Kidney glomerular epithelial cell (primary cell): ENCODE data around the gene AMPD2.

Experiments
- DNase-seq: peaks from one replicate; lab custom pipeline; 2025; lab: John Stamatoyannopoulos, UW

Gene AMPD2

DNA sequence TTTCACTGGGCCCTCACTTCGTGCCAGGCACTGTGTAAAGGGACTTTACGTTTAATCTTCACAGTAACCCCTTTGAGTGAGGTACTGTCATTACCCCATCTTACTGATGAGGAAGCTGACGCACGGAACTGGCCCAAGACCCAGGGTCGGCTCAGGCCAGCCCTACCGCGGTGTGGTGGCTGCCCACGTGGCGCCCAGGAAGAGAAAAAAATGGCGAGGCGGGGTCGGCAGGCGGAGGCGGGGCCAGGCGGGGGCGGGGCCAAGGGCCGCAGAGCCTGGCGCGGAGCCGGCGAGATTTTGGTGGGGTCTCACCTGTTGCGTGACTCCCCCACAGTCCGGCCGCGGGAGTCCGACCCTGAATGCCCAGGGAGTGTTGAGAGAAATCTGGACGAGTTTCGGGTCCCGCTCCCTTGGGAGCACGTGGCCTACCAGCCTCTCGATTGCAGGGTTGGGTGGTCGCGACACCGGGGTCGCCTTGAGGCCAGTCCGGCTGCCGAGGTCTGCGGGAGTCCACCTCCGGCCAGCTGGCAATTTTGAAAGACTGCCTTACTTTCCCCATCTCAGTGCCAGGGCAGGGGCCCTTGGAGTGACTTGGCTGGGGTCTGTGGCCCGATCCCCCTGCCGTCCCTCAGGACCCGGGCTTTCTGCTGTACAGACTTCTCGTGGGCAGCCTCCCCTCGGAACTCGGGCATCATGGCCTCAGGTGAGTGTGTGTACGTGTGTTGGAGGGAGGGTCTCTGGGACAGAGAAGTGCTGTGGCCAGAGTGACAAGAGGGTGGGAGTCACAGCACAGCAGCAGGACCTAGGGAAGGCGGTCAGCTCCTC is at the start of gene AMPD2, which contains the start of gene GNAT2:
Gene AMPD2 (plus strand): TSS at position 262 of the 825 bp plus-strand sequence. CDS start 1,339 bp downstream, outside the sequence.
Gene GNAT2 (minus strand): TSS at position 41 of the 825 bp plus-strand sequence. CDS start 6,746 bp downstream, outside the sequence.
- peak; percentile 75 for DNase-seq

DNA sequence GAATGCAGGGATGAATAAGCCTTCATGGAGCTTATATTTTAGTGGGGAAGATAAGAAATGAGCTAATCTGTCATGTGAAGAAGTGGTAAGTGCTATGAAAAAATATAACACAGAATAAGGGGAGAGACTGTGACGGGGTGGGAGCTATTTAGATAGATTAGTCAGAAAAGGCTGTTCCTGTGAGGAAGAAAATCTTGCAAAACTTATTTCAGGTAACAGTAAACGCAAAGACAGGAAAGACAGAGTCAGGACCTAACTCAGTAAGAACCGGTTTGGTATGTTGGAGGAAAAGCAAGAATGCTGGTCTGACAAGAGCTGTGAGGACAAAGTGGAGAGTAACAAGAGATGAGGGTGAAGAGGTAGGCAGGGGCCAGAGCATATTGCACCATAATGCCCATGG is 49.2 kb upstream of the AMPD2 start:
- no peak for DNase-seq

DNA sequence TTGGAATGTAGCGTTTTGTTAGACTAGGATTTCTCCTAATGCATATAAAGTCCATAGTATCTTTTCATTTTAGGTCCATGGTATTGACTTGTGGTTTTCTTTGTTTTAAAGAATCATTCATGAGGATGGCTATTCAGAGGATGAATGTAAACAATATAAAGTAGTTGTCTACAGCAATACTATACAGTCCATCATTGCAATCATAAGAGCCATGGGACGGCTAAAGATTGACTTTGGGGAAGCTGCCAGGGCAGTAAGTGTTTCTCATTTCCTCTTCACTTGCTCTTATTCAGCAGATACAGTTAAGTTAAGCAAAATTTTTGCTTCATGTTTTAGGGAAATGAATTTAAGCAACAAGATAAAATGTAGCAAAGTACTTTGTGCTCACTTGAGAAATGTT is 45.9 kb upstream of the AMPD2 start:
- no peak for DNase-seq

DNA sequence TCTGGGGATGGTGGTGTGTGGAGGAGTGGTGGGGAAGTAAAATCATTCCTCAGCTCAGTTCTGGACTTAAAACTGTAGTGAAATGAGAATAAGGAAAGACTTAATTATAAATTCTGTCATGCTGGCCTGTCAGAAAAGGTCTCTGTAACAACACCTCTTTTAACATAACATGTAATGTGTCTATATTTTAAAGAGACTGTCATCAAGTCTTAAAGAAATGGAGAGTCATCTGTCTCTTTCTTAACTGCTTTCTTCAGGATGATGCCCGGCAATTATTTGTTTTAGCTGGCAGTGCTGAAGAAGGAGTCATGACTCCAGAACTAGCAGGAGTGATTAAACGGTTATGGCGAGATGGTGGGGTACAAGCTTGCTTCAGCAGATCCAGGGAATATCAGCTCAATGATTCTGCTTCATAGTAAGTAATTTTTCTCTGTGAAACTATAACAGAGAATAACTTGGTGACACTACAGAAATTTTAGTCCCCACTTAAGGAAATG is 40.6 kb upstream of the AMPD2 start:
- no peak for DNase-seq

DNA sequence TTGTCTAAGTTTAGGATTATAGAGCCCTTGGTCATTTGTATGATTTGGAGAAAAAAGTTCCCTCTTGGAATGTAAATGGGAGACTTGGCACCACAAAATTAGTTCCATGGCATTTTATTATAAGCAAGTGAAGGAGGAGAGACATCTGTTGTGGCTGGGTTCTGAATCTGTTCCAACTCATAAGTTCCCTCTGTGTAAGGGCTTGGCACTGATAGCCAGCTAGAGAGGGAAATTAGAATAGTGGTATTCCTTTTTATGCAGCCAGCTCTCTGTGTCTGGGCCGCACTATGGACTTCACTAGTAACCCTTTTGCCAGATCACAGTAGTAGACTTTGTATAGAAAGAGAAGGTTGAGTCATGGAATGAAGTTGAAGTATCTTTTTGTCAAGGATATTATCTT is 40.1 kb upstream of the AMPD2 start:
- no peak for DNase-seq

DNA sequence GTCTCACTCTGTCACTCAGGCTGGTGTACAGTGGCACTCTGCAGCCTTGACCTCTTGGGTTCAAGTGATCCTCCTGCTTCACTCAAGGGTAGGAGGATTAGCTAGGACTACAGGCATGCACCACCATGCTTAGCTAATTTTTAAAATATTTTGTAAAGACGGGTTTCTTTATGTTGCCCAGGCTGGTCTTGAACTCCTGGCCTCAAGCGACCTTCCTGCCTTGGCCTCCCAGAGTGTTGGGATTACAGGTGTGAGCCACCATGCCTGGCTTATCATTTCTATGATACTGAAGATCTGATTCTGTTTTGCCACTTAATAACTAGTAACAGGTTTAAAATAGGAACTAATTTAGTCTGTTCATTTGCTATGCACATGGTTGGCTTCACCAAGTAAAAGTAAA is 37.6 kb upstream of the AMPD2 start:
- DNase-seq: no peak

DNA sequence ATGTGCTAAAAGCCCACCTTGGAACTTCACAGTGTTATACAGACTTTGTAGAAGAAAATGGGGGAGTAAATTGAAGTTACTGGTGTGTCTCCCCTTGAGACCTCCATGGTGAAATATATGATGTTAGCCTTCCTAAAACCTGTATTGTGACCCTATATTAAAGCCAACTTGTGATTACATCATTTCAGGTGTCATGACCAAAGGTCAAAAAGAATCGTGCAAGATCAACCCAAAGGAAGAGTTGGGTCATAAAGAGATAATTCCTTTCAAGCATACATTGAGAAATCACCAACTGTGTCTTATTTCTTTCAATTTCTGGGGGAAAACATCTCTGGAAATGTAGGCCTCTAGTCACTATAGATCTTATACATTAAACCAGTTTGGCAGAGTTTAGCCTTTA is 34.9 kb upstream of the AMPD2 start:
- no peak for DNase-seq

DNA sequence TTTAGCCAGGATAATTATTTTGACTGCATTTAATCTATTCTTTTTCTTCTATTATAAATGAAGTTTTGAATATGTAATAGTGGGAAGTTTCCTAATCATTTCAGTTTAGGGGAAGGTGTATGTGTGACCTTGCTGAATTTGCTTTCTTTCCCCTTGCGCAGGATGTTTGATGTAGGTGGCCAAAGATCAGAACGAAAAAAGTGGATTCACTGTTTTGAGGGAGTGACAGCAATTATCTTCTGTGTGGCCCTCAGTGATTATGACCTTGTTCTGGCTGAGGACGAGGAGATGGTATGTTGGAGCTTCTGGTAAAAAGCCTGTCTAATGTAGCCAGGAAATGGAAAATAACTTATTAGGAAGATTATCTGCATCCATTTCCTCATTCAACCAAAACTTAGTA is 33.6 kb upstream of the AMPD2 start:
- DNase-seq: no peak

DNA sequence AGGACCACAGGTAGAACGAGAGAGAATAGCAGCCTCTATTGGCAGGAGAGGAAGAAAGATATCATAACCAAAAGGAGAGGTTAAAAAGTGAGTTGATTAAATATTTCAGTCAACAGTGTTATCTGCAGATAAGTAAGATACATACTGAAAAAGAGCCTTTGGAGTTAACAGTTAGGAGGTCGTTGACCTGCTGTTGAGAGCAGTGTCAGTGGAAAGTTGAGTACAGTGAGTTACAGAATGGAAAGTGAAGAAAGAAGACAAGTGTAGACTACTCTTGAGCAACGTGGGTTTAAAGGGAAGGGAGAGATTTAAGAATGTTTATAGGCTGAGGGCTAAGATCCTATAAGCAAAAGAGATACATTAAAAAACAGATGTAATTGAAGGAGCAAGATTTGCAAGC is 30.5 kb upstream of the AMPD2 start:
- DNase-seq: no peak

DNA sequence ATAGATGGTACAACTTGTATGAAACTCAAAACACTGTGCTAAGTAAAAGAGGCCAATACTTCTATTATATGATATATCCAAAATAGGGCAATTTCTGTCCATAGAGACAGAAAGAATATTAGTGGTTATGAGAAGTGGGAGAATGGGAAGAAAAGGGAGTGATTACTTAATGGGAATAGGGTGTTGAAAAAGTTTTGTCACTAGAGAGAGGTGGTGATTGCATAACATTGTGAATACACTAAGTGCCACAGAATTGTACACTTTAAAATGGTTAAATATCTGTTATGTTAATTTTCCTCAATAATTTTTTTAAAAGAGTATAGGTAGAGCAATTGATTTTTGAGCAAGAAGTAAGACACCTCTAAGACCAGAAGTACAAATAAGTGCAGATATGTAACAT is 30.0 kb upstream of the AMPD2 start:
- DNase-seq: no peak

DNA sequence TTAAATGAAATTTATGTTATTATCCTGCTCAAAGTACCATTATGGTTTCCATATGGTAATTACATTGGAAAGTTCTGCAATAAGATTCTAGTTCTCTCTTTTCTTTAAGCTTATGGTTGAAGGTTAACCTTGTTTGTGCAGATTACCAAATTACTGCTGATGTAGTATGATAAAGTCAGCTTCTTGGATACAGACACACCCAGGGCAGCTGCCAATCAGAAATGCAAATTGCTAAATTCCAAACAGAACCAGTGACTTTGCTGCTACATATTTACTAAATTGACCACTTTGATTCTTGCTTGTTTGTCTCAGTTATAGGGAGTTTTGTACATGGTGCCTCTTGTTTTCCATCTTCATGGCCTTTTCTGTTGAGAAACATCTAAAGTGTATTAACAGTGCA is 26.7 kb upstream of the AMPD2 start:
- DNase-seq: no peak

DNA sequence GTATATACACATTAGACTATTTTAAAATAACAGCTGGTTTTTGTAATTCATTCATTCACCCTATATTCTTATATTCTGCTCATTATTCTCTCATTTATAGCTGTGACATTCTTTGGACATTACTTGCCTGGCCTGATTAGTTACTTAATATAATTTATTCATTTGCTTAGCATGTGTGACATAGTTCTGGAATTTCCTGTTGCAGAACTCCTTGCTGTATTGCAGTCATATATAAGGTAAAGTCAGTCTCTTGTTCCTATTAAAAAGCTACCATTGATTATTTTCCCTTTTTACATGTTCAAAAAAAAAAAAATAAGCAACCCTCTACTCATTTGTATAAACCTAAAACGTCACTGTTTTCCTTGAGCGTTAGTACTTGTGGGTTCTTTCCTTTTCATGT is 24.1 kb upstream of the AMPD2 start:
- DNase-seq: peak; percentile 52

DNA sequence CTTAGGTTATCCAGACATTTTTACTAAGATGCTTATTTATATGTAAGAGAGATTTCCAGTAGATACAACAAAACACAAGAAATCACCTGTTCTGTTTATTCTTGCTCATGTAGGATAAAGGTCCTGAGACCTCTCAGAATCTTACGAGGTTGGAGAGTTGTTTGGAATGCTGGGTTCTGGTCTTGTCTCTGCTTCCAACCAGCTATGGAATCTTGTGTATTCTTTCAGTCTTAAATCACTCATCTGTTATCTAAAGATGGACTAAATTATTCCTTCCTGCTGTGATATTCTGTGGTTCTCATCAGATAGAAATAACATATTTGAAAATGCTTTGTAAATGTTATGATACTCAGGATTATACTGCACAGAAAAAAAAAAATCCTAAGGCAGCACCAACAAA is 21.5 kb upstream of the AMPD2 start:
- no peak for DNase-seq

DNA sequence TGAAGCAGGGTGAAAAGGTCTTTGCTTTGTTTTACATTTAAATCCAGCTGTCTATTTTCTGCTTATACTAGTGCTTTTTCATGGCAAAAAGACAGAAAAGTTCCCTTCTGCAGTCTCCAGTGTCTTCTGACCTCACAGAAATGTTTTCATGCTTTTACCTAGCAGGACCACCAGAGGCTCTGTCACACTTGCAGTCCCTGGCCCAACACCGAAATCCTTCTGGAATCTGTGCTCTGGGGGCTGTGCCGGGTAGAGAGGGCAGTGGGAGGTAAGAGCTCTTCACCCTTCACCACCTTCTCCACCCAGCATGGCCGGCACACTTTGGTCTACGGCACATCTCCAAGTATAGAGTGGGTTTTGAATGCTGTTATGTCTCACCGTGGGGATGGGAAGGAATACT is 21.0 kb upstream of the AMPD2 start:
- DNase-seq: no peak

DNA sequence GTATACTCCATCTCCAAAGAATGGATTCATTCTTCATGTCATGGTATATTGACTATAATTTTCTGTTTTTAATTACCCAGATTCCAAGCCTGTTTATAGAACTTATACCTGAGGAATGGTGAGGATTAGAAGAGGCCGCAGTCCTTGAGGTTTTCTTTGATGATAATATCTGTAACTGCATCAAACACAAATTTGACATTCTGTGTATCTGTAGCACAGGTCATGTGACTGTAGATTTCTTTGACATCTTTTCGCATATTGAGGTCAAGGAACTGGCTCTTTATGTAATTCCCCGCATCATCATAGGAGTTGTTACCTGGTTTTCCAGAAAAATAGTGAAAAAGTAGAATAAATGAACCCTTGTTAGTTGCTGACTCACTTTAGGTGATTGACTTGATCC is 16.4 kb upstream of the AMPD2 start:
- DNase-seq: no peak

DNA sequence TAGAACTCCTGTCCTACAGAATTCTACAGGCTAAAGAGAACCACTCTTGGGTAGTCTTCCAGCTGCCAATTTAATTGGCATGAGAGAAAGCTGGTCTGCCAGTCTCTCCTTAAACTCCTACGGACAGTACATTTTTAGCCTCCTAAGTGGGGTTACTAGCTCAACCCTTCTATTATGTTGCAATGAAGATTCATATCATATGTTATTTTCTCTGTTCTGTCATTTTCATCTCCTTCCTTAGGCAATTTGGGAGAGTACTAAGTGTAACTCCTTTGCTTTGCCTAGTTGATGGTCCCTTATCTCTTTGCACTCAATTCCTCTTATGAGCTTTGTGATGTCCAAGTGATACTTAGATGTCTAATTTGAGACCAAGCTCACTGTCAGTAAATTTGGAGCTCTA is 14.3 kb upstream of the AMPD2 start:
- no peak for DNase-seq

DNA sequence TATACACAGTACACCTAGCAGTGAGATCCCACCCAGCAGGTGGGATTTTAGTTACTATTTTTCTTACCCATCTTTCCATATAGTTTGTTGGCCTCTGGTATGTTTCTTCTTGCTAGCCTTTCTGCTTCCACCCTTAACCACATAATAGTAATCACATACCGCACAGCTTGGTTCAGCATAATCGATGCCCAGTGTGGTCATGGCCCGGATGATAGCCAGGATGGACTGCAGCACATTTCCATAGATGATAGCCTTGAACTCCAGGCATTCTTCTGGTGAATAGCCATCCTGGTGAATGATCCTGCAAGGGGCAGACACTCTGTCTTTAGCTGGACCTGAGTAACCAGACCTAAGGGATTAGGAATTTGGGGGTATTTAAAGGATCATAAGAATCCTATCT is 9.8 kb upstream of the AMPD2 start:
- no peak for DNase-seq

DNA sequence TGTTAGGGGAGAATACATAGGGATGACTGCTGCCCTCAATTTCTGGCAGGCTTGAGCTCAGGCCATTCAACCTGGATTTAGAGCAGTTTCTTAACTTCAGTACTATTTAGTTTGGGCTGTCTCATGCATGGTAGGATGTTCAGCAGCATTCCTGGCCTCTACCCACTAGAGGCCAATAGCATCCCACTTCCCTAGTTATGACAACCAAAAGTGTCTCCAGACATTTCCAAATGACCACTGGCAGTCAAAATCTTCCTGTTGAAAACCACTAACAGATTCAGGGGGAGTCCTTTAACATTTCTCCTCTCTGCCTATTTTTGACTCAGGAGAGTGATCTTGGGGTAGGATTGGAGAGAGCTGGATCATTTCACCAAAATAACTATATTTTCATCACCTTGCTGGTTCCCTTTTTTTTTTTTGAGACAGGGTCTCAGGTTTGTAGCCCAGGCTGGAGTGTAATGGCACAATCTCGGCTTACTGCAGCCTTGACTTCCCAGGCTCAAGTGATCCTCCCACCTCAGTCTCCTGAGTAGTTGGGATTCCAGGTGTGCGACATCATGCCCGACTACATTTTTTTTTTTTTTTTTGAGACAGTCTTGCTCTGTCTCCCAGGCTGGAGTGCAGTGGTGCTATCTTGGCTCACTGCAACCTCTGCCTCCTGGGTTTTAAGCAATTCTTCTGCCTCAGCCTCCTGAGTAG is 8.9 kb upstream of the AMPD2 start:
- peak; percentile 16 for DNase-seq

DNA sequence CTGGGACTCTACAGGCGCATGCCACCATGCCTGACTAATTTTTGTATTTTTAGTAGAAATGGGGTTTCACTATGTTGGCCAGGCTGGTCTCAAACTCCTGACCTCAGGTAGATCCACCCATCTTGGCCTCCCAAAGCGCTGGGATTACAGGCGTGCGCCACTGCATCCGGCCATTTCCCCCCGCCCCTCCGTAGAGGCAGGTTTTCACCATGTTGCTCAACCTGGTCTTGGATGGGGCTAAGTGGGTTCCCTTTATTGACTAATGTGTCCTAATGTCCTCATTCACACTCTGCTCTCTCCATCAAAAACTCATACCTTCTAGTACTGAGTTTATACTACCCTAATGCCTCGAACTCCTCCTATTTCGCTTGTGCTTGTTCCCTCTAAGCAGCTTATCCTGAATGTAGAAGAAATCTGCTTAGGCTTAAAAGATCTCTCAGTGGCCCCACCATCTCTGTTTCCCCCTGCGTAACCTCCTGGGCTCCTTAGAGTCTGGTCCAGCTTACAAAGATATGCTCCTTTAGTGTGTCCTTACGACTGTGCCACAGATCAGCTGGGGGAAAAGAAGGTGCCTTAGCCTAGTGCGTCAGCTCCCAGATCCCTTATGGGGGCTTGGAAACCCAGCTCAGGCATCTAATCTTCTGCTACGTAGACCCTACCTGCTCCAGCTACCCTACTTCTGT is 8.2 kb upstream of the AMPD2 start:
- no peak for DNase-seq

DNA sequence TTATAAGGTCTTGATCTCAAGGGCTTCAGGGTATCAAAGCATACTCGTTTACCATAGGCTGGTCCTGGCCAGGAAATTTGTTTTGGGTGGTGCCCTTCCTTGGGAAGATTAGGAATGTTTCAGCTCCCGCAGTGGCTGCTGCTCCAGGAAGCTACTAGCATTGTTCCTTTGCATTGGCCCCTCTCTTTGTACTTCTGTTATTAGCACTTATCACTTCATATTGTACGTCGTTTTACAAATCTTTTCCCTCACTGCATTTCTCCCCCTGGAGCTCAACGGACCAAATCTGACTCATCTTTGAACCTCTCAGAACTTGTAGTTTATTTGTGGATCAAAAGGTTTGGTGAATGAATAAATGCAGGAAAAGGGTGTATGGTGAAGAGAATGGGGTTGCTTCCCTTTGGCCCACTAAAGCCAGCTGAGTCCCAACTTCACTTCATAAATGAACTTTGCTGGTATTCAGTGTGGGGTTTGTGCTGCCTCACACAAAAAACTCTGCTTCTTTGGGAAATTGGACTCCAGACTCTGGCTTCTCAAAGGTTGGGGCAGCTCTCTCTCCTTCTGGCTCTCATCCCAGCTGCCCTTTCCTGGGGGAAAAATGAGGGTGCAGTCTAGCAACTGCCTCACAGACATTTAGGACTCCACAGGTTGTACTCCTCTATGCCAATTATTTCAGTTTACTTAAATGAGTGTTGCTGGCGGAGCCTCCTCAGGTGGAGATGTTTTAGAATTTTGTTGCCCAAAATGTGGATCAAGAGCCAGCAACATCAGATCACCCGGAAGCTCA is 6.1 kb upstream of the AMPD2 start:
- DNase-seq: no peak

DNA sequence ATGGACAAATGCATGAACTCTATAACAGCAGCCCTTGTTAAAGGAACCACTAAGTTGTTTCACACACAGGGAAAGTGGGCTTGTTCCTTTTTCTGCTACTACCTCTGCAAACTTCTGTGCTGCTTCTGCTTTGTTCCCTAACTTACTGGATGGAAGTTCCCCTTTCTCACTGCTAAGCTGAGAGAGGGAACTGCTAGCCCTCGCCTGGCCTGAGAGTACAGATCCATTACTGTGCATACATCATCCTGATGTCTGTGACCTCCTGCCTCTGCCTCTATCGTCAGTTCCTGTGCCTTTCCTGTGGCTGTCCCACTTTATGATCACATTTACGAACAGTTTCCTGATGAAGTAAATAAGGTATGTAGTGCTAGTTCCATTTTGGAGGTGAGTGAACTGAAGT is 3.8 kb upstream of the AMPD2 start:
- no peak for DNase-seq

DNA sequence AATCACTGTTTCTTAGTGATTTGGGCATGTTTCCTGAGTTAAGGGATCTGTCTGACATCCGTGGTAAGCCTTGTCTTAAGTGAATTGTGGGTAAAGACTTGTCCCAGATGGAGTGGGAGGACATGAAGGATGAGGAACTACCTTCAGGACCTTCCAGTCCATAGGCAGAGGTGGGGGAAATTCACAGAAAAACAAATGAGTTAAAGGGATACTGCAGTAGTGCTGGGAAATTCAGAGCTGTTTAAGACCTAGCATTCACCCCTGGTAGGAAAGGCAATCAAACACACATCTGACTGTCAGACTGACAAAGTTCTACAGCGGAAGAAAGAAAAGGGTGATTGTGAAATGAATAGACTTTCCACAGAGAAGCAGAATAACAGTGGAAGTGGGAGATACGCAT is 3.2 kb upstream of the AMPD2 start:
- no peak for DNase-seq
